Forelimb muscle (tissue), 1 donor: ENCODE results near the gene RFX2. TPM values are rescaled to one million over a fixed set of nuclear protein-coding genes. Genes with fewer than 3 reads are reported as not detected.
"Not testable (repeated sequence)": the region's sequence is repeated elsewhere in the genome, so short reads cannot be mapped to it uniquely, and the experiment has no call there.

ENCODE experiments used
- DNase-seq: peaks from one replicate; pipeline ENCODE4 v3.0.0-alpha.2; 2013; ENCODE audit warnings: low read depth
- polyA plus RNA-seq: library from polyadenylated mRNA; unstranded; fragments of 120-200 nt; gene quantifications from one replicate; pipeline ENCODE4 v1.2.1, GENCODE V29; 2013; ENCODE audit not compliant: insufficient read length

Gene RFX2
- polyA plus RNA-seq, 1 donor = 7.3 TPM

- DNase-seq = no peak
Observed at GRCh38 chr19:5991244-5991838, 119.0 kb downstream of the RFX2 start.

DNA sequence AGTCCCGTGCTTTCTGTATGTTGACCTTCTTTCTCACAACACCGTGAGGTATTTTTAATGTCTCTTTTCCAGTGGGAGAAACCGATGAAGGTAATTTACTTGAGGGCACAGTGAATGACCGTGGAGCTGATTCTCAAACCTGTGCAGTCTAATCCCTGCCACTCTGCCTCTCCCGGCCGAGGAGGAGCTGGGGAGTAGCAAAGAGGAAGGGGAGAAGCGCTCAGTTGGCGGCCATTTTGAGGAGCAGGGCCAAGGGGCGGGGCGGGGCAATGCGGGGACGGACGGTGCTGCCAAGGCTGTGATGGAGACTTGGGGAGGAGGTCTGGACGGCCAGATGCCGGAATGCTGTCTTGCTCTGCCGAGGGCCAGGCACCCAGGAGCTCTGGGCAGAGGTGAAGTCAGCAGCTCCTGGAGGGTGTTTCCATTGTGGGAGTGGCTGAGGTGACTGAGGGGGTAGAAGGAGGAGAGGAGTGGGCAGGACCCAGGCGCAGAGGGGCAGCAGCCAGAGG lies 120.0 kb downstream of the RFX2 start:
- no peak for DNase-seq

DNA sequence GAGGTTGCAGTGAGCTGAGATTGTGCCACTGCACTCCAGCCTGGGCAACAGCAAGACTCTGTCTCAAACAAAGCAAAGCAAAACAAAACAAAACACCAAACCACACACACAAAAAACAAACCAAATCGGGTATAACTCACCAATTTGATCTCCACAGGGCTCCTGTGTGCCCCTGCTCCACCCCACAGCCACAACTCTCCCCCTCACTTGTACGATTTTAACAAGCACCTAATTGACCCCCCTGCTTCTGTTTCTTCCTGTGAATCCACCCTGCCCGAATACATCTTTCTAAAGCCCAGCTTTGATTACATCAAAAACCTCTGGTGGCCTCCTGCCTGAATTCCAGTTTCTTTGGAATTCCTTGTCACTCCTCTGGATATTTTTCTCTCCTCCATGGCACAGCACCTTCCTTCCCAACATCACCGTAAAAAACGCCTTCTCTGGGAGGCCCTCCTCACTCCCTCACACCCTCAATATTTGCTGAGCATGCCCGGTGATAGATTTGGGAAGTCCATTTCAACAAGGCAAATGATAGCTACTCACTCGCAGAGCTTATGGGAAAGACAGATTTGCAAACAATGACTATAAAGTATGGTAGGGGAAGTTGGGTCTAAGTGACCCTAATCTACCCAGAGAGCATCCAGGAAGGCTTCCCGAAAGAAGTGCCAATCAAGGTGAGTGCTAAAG lies 120.8 kb downstream of the RFX2 start:
- DNase-seq = no peak

- no peak for DNase-seq
Observed at GRCh38 chr19:5988517-5989387, 121.5 kb downstream of the RFX2 start.

GRCh38 chr19:5987077-5987818 lies 123.1 kb downstream of the RFX2 start:
- peak; percentile 68 for DNase-seq

- not testable (repeated sequence) for DNase-seq
Observed at GRCh38 chr19:5985837-5986236, 124.5 kb downstream of the RFX2 start.

DNA sequence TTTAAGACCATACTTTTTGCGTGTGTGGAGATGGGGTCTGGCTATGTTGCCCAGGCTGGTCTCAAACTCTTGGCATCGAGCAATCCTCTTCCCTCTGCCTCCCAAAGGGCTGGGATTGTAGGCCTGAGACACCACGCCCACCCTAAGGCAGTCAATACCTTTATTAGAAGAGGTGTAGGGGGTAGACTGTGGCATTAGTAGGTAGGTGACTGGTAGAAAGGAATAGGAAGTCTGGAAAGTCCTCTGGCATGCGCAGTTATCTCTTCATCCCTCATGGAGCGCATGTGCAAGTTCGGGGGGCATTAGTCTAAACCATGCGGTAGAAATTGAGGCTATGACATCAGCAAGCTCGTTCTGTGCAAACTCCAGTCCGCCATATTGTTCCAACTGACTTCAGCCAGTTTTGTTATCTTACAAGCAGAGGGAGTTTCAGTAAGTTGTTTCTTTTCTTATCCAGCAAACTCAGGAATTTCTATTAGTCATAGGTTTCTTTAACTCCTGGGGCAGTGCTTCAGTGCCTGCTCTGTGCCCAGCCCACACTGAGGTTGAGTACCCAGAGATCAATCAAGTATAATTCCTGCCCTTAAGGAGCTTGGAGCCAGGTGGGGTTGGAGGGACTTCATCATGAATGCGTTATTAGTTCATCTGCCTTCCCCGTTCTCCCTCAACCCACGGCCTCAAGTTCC lies 125.1 kb downstream of the RFX2 start:
- DNase-seq = no peak

DNA sequence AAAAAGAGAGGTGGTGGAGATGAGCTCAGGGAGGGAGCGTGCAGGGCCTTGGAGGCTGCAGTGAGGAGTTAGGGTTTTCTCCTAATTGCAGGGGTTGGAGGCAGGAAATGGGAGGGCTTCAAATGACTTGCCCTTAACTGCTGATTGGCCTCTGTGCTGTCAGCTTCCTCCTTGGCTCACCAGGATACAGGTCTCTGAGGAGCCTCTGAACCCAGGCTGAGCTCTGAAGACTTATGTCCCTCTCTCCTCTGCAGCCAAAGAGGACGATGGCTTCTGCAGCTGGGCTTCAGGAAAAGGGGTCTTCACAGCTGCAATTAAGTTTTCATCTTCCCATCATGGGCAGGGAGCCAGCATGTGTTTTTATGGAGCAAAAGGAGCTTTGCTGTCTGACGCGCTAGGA lies 125.7 kb downstream of the RFX2 start:
- DNase-seq = no peak

- no peak for DNase-seq
Observed at GRCh38 chr19:5983367-5983955, 126.8 kb downstream of the RFX2 start.

DNA sequence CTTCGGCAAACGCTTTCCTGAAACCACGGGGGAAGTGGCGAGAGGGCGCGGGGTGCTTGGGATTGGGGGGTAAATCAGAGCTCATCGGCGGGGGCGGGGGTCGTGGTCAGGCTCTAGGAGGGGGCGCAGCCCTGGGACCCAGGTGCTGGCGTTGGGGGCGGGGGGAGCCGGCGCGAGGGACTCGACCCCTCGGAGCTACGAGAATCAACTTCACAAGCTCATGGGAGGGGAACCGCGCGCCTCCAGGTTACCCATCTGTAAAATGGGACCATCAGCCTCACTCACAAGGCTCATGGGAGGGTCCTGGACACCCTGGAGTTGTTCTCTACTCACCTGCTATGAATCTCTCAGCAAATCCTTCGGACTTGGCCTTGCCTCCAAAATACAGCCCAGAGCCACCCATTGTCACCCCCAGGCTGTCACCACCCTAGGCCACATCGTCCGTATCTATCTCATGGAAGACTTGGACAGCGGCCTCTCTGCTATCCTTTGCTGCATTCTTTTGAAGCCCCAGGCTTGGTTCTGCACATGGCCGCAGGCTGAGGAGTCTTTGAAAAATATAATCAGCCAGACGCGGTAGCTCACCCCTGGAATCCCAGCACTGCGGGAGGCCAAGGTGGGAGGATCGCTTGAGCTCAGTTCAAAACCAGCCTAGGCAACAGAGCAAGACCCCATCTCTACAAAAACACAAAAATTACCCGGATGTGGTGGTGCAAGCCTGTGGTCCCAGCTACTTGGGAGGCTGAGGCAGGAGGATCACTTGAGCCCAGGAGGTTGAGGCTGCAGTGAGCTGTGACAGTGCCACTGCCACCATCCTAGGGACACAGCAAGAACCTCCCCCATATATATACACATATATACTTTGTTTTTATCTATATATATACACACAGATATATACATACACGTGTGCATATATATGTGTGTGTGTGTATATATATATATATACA lies 131.4 kb downstream of the RFX2 start:
- no peak for DNase-seq

DNA sequence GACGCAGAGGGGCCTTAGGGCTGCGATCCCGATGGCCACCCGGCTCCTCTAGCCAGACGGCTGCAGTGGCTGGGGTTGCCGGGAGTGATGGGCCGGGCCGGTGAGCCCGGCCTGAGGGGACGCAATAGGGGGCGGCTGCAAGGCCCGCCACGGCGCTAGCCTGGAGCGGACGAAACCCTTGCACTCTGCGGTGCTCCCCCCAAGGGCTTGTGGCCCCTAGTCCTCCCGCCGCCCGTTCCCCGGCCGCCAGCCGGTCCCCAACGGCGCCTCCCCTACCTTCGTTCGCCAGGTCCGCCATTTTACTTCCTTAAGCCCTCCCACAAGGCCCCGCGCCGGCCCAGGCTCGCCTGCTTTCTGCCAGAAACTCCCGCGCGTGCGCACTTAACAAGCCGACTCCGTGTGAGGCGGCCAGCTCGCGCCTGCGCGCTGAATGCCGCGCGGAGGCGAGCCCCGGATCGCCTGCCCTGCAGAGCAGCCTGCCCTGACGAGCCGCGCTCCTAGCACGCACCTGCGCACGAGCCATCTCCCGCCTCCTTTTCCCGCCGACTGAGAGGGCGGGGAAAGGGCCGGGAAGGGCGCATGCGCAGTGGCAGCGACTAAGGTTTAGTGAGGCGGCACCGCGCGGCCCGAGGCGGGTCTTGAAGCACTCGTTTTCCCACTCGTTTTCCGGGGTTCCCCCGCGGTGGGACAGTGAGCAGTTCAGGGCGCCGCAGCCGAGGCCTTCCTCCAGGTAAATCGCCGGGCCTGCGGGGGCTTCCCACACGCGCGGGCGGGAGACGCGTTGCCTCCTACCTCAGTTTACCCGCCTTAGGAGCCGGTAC lies 132.3 kb downstream of the RFX2 start, which contains the start of gene RANBP3:
Gene RANBP3 (minus strand): TSS at position 356 of the 821 bp plus-strand sequence. CDS start 58 bp downstream, at position 298.
- DNase-seq = peak; percentile 99

DNA sequence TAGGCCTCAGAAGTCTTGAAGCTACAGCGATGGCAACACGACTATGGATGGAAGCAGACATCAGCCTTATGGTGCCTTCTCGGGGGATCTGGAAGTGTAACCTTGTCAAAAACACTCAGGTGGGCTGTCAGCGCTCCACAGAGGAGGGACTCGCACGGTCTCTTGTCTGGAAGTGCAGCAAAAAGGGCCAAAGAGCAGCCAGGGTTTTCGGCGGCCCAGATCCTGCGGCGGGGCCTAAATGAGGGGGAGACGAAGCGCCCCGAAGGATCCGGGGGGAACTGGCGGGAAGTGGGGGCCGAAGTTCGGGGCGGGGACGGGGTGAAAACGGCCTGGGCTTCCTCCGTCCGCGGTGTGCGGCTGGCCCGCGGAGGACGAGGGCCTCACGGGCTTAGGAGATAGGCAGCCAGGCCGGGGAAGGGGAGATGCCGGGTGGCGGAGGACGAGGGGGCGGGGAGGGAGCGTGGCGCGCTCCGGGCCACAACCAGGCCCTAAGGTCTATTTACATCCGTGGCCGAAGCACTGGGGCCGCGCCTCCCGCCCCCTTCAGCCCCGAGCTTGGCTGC lies 133.0 kb downstream of the RFX2 start:
- no peak for DNase-seq

GRCh38 chr19:5976768-5977167 lies 133.5 kb downstream of the RFX2 start:
- DNase-seq = no peak

DNA sequence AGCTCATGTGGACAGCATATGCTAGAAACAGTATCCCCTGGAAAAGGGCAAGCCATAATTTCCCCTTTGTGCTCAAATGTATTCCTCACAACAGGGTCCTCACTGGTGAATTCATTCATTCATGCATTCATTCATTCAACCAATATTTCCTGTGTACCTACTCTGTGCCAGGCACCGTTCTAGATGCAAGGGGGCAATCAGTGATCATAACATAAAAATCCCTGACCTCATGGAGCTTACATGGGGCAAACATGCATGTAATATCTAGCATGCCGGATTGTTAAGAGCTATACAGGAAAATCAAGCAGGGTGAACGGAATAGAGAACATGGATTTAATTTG lies 134.9 kb downstream of the RFX2 start:
- no peak for DNase-seq

DNA sequence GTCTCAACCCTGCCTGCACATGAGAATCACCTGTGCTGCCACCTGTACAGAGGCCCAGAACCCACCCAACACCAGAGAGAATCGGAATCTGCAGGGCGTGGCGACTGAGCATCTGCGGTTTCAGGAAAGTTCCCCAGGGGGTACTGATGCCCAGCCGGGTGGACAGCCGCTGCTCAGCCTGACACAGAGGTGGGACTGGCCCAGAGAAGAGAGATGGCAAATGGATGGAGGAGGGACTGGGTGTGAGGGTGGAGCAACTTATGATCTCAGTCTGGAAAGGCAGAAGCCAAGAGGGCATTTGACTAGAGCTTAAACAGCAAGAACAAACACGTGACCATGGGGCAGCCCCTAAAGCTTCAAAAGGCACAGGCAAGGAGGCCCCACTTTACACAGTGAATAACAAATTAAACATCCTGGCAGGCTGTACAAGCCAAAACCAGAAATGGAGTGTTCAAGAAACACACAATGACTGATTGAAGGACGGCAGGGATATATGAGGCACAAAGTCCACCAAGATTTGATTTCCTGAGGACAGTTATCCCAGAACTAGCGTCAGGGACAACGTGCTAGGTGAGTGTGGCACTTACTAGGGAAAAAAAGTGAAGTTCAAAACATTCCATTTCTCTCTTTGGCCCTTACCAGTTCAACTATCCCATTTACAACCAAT lies 135.4 kb downstream of the RFX2 start:
- no peak for DNase-seq

GRCh38 chr19:5973867-5974635 lies 136.2 kb downstream of the RFX2 start:
- no peak for DNase-seq

DNA sequence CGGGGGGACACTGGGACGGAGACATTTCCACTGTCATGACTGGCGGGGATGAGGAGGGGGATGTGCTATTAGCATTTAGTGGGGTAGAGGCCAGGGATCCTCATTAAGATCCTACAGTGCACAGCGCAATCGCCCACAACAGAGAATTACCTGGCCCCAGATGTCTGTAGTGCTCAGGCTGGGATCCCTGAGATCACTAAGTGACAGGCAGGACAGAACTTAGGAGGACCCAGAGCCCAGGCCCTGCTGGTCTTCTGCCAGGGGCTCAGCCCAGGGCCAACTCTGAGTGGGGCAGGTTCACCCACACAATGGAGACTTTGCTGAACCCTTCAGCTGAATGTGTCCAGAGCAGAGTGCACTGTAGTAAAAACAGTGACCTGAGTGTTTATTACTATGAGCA lies 136.9 kb downstream of the RFX2 start:
- no peak for DNase-seq
